ENCODE data around the gene EN2.
A peak's percentile ranks its signal among the peaks of the same experiment; 100 is the strongest.
"Not testable (repeated sequence)": the region's sequence is repeated elsewhere in the genome, so short reads cannot be mapped to it uniquely, and the experiment has no call there.

EN2 gene

GRCh38 chr7:155426543-155427410 lies 31.2 kb upstream of the EN2 start:
- DNase-seq: no peak

DNA sequence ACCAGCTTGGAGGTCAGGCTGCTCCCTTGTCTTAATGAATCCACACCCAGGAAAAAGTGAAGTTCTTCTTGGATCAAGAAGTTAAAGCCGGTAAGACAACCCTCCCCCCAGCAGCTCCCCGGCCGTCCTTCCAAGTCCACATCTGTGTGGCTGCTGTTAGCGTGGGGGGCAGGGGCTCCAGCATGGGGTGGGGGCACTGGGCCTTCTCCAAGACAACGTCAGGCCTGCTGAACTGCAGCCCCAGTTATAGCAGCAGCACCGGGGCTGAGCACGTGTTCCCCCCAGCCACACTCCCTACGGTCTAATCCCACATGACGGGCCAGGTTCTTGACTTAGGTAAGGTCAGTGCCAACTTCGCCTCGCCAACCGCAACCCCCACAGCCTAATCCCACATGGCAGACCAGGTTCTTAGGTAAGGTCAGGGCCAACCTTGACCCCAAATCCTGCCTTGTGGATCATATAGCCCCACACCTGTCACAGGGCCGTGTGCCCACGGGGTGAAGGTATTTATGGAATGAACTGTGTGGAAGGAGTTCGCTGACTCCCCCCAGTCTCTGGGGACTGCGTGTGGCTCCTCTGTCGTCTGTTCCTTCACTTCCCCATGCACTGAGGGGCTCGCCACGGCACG lies 30.4 kb upstream of the EN2 start:
- DNase-seq: no peak

- no peak for DNase-seq
Observed at GRCh38 chr7:155428171-155428834, 29.6 kb upstream of the EN2 start.

DNA sequence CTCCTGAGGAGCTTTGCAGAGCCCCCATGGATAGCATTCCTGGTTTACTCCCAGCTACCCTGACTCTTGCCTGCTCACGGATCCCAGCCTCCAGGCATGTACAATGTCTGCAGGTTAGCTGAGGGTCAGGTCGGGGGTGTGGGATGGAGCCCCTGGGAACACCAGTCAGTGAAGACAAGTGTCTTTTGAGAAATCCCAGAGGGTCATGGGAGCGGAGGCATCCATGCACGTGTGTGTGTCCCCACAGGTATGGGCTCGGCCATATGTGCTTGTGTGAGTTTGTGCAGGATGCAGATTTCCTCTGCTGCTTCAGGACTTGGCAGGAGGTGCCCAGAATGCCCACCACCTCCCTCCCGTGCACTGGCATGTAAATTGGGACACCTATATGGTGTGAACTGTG lies 28.3 kb upstream of the EN2 start:
- no peak for DNase-seq

- no peak for DNase-seq
Observed at GRCh38 chr7:155430606-155431005, 27.3 kb upstream of the EN2 start.

DNA sequence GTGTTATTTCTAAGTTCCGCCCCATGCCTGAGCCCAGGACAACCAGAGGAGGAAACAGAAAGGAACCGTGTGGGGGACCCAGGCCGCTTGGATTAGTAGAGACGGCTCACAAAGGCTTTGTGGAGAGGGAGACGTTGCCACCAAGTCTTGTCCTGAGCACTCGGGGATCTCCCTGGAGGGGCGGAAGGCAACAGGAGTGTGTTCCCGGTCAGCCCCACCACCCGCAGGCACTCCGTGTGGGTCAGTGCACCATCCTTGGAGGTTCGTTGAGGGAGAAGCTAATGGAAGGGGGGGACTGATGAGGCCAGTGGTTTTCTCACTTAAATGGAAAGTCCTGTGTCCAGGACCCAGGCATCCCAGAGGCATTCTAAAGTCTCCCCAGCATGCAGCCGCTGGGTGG lies 26.7 kb upstream of the EN2 start:
- no peak for DNase-seq

GRCh38 chr7:155431711-155432110 lies 26.2 kb upstream of the EN2 start:
- DNase-seq: no peak

- DNase-seq: no peak
Observed at GRCh38 chr7:155435110-155435509, 22.8 kb upstream of the EN2 start.

DNA sequence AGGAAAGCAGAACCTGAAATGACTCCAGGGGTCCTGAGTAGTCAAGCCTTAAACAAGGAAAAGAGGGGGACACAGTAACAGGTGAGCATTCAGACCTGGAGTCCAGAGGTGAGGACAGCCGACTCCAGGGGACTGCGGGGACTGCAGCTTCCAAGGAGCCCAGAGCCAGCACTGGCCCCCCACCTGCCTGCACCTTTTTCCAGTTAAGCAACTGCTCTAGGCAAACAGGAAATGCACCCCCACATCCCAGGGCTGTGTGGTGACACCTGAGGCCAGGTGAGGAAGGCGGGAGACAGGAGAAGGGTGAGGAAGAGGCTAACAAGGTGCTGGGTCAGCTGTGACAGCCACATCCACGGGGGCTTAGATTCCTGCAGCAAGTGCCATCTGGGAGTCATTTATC lies 20.1 kb upstream of the EN2 start:
- no peak for DNase-seq

GRCh38 chr7:155438777-155439176 lies 19.2 kb upstream of the EN2 start:
- DNase-seq: no peak

- DNase-seq: no peak
Observed at GRCh38 chr7:155439311-155440017, 18.5 kb upstream of the EN2 start.

- DNase-seq: no peak
Observed at GRCh38 chr7:155440018-155440410, 17.9 kb upstream of the EN2 start.

GRCh38 chr7:155441856-155442255 lies 16.1 kb upstream of the EN2 start:
- no peak for DNase-seq

- no peak for DNase-seq
Observed at GRCh38 chr7:155444746-155445145, 13.2 kb upstream of the EN2 start.

- DNase-seq: not testable (repeated sequence)
Observed at GRCh38 chr7:155445606-155446005, 12.3 kb upstream of the EN2 start.

GRCh38 chr7:155447603-155448002 lies 10.3 kb upstream of the EN2 start:
- no peak for DNase-seq

DNA sequence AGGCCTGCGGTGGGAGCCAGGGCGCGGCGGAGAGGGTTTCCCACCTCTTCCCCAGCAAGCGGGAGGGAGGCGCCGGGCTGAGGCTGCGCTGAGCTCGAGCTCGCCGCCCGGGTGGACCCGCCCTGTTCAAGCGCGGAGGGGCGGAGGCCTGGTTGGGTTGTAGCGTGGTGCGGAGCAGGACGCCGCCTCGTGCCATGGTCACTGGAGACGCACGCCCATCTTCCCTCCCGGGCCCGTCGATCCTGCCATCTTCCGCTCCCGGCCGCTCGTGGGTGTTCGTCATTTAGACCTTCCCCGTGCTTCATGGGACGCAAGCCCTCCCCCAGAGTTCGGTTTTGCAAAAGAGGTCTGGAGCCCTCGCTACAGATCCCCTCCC lies 9.3 kb upstream of the EN2 start:
- DNase-seq: no peak

- DNase-seq: peak in 1 of 2 experiments; percentile 7
Observed at GRCh38 chr7:155449008-155449868, 8.7 kb upstream of the EN2 start.

DNA sequence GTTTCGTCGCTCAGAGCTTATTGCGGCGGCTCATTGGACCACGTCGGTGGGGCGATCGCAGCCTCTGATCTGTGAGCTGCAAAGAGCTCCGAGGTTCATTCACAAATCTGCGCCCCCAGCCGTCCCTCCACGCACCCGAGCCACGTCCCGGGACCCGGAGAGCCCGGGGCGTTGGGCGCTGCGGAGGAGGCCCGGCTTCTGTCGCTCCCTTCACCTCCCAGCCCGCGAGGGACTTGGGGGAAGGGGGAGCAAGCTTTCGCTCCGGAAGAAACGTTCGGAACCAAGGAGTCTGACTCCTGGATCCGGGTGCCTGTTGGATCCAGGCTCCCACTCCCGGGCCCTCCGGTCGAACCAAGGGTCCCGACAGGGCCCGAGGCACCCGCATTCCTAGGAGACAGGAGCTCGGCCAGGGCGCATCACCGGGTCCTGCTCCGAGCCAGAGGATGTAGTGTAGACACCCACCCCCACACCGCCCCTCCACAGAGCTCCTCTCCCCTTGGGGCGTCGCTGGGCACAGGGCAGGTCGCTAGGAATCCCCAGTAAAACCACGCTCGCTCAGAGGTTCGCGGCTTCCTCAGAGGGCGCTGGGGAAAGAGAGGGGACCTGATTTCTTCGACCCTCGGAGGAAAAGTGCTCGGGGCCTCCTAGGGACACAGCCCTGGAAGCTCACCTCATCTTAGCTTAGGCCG lies 7.9 kb upstream of the EN2 start:
- DNase-seq: no peak

- DNase-seq: no peak
Observed at GRCh38 chr7:155450558-155450969, 7.4 kb upstream of the EN2 start.

DNA sequence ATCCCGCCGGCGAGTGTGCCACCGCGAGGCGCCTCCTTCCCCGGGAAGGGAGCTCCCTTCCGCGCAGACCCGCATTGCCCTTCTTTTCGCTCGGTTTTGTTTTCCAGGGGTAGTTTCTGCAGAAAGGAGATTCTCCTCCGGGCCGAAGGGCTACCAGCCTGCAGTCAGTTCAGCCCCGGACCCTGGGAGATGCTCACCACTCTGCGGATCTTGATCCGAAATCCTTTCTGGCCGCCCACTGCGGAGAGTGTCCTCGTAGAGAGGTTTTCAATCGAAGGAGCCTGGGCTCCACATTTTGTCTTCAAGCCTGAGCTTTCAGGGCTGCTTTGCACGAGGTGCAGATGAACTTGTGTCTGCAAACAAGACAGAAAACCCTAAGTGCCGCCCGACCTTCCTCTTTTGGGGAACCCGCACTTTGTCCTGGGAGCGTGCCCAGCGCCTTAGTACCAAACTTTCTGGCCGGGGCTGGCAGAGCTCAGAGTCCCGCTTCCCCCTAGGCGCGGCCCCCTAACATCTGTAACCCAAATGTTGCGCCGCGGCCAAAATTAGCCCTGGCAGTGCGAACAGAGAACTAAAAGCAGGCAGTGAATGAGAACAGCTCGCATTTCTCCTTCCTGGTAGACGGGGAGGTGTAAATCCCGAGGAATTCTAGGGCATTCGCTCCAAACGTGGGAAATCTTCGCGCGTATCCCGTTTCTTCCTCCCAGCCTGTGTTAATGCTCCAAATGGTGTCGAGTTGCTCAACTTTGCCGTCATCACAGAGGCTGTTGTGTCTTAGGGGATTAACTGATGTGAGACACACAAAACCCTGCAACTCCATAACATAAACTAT lies 6.7 kb upstream of the EN2 start:
- no peak for DNase-seq
